Endothelial cell of umbilical vein (primary cell): ENCODE measurements around the gene KCTD11.

ENCODE experiments used
- EZH2 ChIP-seq: IDR thresholded peaks from 2 replicates; pipeline ENCODE4 v1.6.1; 2012; ENCODE audit warnings: borderline replicate concordance, low read depth, mild to moderate bottlenecking, moderate library complexity, low read length, inconsistent platforms; ENCODE audit not compliant: severe bottlenecking
- FOS ChIP-seq: IDR thresholded peaks from 2 replicates; pipeline ENCODE4 v1.6.1; 2011; ENCODE audit warnings: mild to moderate bottlenecking, low read length, moderate library complexity, borderline replicate concordance; ENCODE audit not compliant: insufficient read depth
- GATA2 ChIP-seq: IDR thresholded peaks from 2 replicates; pipeline ENCODE4 v1.7.0; 2011; ENCODE audit warnings: low read depth, mild to moderate bottlenecking, moderate library complexity, mixed read lengths, low read length; ENCODE audit not compliant: insufficient read length, insufficient read depth
- JUN ChIP-seq: IDR thresholded peaks from 2 replicates; pipeline ENCODE4 v1.6.1; 2011; ENCODE audit warnings: borderline replicate concordance, low read depth; ENCODE audit not compliant: insufficient read length, insufficient read depth
- MYC ChIP-seq: IDR thresholded peaks from one replicate; pipeline ENCODE4 v1.6.1; 2011; ENCODE audit warnings: mild to moderate bottlenecking, low read depth, low read length
- POLR2A ChIP-seq: IDR thresholded peaks from 2 replicates; pipeline ENCODE4 v1.6.1; 2012; ENCODE audit warnings: low read depth, mild to moderate bottlenecking, control low read depth, low read length
- POLR2AphosphoS5 ChIP-seq: IDR thresholded peaks from 2 replicates; pipeline ENCODE4 v1.6.1; 2012; ENCODE audit warnings: low read depth, mild to moderate bottlenecking, control low read depth, low read length, moderate library complexity; ENCODE audit not compliant: insufficient read depth
- TF ChIP-seq, protein P1 (sequence below), 2 donors: IDR thresholded peaks; 1 replicate in 1 of 2; 2 replicates in 1 of 2; pipeline ENCODE4 v1.5.1; 2011; ENCODE audit warnings: low read length in 2 of 2, mild to moderate bottlenecking in 2 of 2, moderate library complexity in 2 of 2, control low read depth in 1 of 2, inconsistent platforms in 1 of 2, low read depth in 1 of 2; ENCODE audit not compliant: insufficient read depth in 1 of 2; ENCODE audit errors: extremely low read depth in 1 of 2

DNA sequence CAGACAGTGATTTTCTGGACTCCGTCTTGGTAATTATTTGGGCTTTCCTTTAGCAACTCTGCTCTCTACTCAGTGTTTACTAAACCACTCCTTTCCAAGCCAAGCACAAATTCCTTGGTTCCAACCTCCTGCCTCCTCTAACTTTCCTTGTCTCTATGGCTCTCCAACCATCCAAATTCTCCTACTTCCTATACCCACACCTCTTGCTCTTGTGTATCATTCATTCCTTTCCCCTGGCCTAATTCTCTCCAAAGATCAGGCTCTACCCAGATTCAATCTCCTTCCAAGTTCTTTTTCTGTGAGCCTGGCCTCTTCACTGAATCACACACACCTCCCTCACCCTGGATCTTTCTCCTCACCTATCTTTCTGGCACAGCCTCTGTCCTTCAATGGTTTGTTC lies 24.0 kb upstream of the KCTD11 start:
- no peak for TF ChIP-seq POLR2A
- TF ChIP-seq, protein P1, sequence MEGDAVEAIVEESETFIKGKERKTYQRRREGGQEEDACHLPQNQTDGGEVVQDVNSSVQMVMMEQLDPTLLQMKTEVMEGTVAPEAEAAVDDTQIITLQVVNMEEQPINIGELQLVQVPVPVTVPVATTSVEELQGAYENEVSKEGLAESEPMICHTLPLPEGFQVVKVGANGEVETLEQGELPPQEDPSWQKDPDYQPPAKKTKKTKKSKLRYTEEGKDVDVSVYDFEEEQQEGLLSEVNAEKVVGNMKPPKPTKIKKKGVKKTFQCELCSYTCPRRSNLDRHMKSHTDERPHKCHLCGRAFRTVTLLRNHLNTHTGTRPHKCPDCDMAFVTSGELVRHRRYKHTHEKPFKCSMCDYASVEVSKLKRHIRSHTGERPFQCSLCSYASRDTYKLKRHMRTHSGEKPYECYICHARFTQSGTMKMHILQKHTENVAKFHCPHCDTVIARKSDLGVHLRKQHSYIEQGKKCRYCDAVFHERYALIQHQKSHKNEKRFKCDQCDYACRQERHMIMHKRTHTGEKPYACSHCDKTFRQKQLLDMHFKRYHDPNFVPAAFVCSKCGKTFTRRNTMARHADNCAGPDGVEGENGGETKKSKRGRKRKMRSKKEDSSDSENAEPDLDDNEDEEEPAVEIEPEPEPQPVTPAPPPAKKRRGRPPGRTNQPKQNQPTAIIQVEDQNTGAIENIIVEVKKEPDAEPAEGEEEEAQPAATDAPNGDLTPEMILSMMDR (IDR thresholded peaks at IDR 0.05; ENCODE audit: extremely low read depth in 1 of 2, insufficient read depth in 1 of 2, low read depth in 1 of 2, low read length in 2 of 2) = no peak
- TF ChIP-seq EZH2 = no peak
- no peak for TF ChIP-seq POLR2AphosphoS5
- TF ChIP-seq FOS = no peak
- TF ChIP-seq MYC = no peak
- TF ChIP-seq GATA2 = no peak
- TF ChIP-seq JUN = no peak
